ENCODE data around the gene LMF1.

The LMF1 gene

DNA sequence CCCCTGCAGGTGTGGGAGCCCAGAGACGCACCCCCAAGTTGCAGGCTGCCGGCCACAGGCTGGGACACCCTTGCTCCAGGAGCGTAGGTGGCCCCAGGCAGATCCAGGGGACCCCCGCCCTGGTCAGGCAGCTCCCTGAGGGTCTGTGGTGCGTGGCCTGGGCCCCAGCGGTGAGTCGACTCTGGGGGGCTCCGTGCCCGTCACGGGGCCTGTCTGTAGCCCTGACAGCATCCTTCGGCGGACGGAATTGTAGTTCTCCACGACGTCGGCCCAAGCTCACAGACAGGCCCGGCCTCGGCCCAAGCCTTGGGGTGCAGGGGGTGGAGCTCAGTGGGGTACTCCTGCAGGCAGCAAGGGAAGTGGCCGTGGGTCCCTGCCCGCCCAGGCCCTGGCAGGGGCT, 82.9 kb downstream of the LMF1 start:
- Histone ChIP-seq H3K36me3 (ENCODE audit: insufficient read depth) (no peaks in the 10 kb centered on the region), H2AFZ (ENCODE audit: low read depth) (no peak overlapping the region), H4K20me1 (ENCODE audit: insufficient read depth) (no peaks in the 10 kb centered on the region), H3K9ac (no peak overlapping the region), H3K4me1 (ENCODE audit: low read depth, poor library complexity, severe bottlenecking) (no peaks in the 10 kb centered on the region), H3K4me2 (no peak overlapping the region), H3K4me3 (IDR thresholded peaks at IDR 0.05; ENCODE audit: insufficient read depth, low read depth, low read length) (no peak overlapping the region), H3K27me3 (ENCODE audit: insufficient read depth, low read depth) (peaks cover 69% of the 10 kb centered on the region), H3K79me2 (ENCODE audit: insufficient read depth, low read depth) (no peaks in the 10 kb centered on the region), H3K27ac (no peak overlapping the region)
- TF ChIP-seq, protein P1, sequence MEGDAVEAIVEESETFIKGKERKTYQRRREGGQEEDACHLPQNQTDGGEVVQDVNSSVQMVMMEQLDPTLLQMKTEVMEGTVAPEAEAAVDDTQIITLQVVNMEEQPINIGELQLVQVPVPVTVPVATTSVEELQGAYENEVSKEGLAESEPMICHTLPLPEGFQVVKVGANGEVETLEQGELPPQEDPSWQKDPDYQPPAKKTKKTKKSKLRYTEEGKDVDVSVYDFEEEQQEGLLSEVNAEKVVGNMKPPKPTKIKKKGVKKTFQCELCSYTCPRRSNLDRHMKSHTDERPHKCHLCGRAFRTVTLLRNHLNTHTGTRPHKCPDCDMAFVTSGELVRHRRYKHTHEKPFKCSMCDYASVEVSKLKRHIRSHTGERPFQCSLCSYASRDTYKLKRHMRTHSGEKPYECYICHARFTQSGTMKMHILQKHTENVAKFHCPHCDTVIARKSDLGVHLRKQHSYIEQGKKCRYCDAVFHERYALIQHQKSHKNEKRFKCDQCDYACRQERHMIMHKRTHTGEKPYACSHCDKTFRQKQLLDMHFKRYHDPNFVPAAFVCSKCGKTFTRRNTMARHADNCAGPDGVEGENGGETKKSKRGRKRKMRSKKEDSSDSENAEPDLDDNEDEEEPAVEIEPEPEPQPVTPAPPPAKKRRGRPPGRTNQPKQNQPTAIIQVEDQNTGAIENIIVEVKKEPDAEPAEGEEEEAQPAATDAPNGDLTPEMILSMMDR (conservative IDR thresholded peaks at IDR 0.05; ENCODE audit: low read depth, low read length), result no peak

DNA sequence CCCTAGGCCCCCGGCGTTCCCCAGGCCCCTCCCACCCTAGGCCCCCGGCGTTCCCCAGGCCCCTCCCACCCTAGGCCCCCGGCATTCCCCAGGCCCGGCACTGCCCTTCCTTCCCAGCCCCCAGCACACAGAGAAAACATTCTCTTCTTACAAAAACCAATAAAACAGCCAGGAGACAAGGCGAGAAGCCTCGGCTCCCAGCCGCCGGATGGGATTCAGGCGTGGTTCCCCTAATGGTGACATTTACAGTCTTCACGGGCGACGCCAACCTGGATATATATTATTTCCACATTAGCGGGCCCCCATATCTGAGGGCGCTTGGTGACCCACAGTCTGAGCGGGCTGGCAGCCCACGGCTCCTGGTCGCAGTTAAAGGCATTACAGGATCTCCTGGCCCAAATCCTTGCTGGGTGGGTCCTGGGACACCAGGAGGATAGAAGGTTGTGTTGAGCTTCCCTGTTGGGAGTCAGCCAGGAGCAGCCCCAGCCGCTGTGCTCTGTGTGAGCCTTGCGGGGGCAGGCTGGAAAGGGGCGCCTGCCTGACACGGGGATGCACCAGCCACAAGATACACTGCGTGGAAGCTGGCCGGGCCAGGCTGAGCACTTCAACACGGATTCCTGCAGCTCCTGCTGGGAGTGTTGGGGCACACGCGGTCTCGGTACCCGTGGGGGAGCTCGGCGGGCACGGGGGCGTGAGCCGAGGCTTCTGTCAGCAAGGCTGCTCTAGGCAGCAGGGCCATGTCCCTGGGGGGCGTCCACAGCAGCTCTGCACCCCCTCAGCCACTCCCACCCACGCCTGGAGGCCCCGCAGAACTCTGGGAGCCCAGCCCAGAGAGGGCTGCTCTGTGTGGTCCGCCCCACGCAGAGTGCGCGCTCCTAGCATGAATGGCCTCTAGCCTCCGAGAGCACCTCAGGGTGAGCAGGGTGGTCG, 83.7 kb downstream of the LMF1 start:
- TF ChIP-seq, protein P1 (conservative IDR thresholded peaks at IDR 0.05; ENCODE audit: low read depth, low read length), result no peak
- Histone ChIP-seq H3K36me3 (ENCODE audit: insufficient read depth) (no peaks in the 10 kb centered on the region), H3K4me3 (IDR thresholded peaks at IDR 0.05; ENCODE audit: insufficient read depth, low read depth, low read length) (no peak overlapping the region), H2AFZ (ENCODE audit: low read depth) (no peak overlapping the region), H3K4me1 (ENCODE audit: low read depth, poor library complexity, severe bottlenecking) (no peaks in the 10 kb centered on the region), H3K4me2 (no peak overlapping the region), H3K79me2 (ENCODE audit: insufficient read depth, low read depth) (no peaks in the 10 kb centered on the region), H4K20me1 (ENCODE audit: insufficient read depth) (no peaks in the 10 kb centered on the region), H3K27me3 (ENCODE audit: insufficient read depth, low read depth) (peaks cover 72% of the 10 kb centered on the region), H3K27ac (no peak overlapping the region), H3K9ac (no peak overlapping the region)

DNA sequence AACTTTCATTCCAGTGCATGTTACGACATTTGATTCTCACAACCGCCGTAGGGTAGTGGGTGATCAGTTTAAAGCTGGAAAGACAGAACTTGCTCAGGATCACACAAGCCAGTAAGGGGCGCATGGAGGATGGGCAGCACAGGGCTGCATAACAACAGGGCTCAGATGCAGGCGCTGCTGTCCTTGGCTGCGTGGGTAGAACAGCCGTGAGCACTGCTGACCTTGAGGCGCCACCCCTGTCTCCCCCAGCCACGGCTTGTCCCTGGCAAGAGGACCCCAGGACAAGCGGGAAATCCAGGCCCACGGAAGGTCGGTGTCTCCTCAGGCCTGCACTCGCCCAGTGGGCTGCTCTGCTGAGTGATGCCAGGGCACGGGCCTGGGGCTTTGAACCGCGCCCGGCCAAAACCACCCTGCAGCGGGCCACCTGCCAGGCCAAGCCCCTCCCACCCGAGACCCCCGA, 84.7 kb downstream of the LMF1 start:
- TF ChIP-seq, protein P1 (conservative IDR thresholded peaks at IDR 0.05; ENCODE audit: low read depth, low read length), result no peak
- no peaks in the 10 kb centered on the region for H3K36me3 ChIP-seq (ENCODE audit: insufficient read depth)
- no peaks in the 10 kb centered on the region for H3K4me1 ChIP-seq (ENCODE audit: low read depth, poor library complexity, severe bottlenecking)
- H3K4me3 ChIP-seq (IDR thresholded peaks at IDR 0.05; ENCODE audit: insufficient read depth, low read depth, low read length), result no peak overlapping the region
- H3K4me2 ChIP-seq, result no peak overlapping the region
- H3K27me3 ChIP-seq (ENCODE audit: insufficient read depth, low read depth), result peaks cover 75% of the 10 kb centered on the region
- no peaks in the 10 kb centered on the region for H4K20me1 ChIP-seq (ENCODE audit: insufficient read depth)
- H3K9ac ChIP-seq, result no peak overlapping the region
- H2AFZ ChIP-seq (ENCODE audit: low read depth), result no peak overlapping the region
- no peaks in the 10 kb centered on the region for H3K79me2 ChIP-seq (ENCODE audit: insufficient read depth, low read depth)
- H3K27ac ChIP-seq, result no peak overlapping the region

DNA sequence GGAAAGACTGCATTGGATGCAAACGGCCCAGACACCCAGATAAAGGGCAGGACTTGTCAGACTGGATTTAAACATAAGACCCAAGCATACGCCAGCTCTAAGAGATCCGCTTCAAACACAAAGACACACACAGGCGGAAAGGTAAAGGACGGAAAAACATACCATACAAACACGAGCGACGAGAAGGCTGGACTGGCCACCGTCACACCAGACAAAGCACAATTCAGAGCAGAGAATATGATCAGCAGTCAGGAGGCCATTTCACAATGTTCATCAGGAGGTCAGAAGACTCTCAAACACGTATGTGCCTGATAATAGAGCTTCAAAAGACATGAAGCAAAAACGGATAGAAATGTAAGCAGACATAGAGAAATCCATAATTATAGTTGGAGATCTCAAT, 85.4 kb downstream of the LMF1 start:
- H3K27me3 ChIP-seq (ENCODE audit: insufficient read depth, low read depth), result peaks cover 75% of the 10 kb centered on the region
- H3K27ac ChIP-seq, result no peak overlapping the region
- no peaks in the 10 kb centered on the region for H3K79me2 ChIP-seq (ENCODE audit: insufficient read depth, low read depth)
- H2AFZ ChIP-seq (ENCODE audit: low read depth), result no peak overlapping the region
- H3K4me2 ChIP-seq, result no peak overlapping the region
- TF ChIP-seq, protein P1 (conservative IDR thresholded peaks at IDR 0.05; ENCODE audit: low read depth, low read length), result no peak
- H3K9ac ChIP-seq, result no peak overlapping the region
- H3K4me3 ChIP-seq (IDR thresholded peaks at IDR 0.05; ENCODE audit: insufficient read depth, low read depth, low read length), result no peak overlapping the region
- no peaks in the 10 kb centered on the region for H4K20me1 ChIP-seq (ENCODE audit: insufficient read depth)
- H3K4me1 ChIP-seq (ENCODE audit: low read depth, poor library complexity, severe bottlenecking), result no peaks in the 10 kb centered on the region
- H3K36me3 ChIP-seq (ENCODE audit: insufficient read depth), result no peaks in the 10 kb centered on the region
